NK-92 (cell line): Measurements from ENCODE around the gene FBXW10.
"Not testable (repeated sequence)": the region's sequence is repeated elsewhere in the genome, so short reads cannot be mapped to it uniquely, and the experiment has no call there.

ENCODE experiments used
- DNase-seq: peaks from one replicate; lab custom pipeline; 2025; ENCODE audit not compliant: unreplicated experiment; lab: John Stamatoyannopoulos, UW

Gene FBXW10

GRCh38 chr17:18753829-18754409 lies 10.1 kb downstream of the FBXW10 start:
- DNase-seq: not testable (repeated sequence)

- not testable (repeated sequence) for DNase-seq
These were observed 12.1 kb downstream of the FBXW10 start for GRCh38 chr17:18755969-18756368.

- DNase-seq: not testable (repeated sequence)
These were observed 13.7 kb downstream of the FBXW10 start for GRCh38 chr17:18757368-18758044.

- DNase-seq: not testable (repeated sequence)
These were observed 14.5 kb downstream of the FBXW10 start for GRCh38 chr17:18758344-18758743.

- not testable (repeated sequence) for DNase-seq
These were observed 16.4 kb downstream of the FBXW10 start for GRCh38 chr17:18760221-18760620.

GRCh38 chr17:18770572-18770971 lies 26.7 kb downstream of the FBXW10 start:
- DNase-seq: not testable (repeated sequence)

GRCh38 chr17:18771066-18771465 lies 27.2 kb downstream of the FBXW10 start:
- not testable (repeated sequence) for DNase-seq

GRCh38 chr17:18772471-18772870 lies 28.6 kb downstream of the FBXW10 start:
- DNase-seq: no peak

GRCh38 chr17:18780991-18781718 lies 37.3 kb downstream of the FBXW10 start, which contains the start of gene TVP23B:
TVP23B (plus strand) TSS chr17:18781183; CDS start chr17:18781294, 111 bp downstream.
- peak; percentile 59 for DNase-seq

GRCh38 chr17:18781805-18782204 lies 38.0 kb downstream of the FBXW10 start:
- not testable (repeated sequence) for DNase-seq

GRCh38 chr17:18785933-18786332 lies 42.1 kb downstream of the FBXW10 start:
- DNase-seq: not testable (repeated sequence)

- not testable (repeated sequence) for DNase-seq
These were observed 43.0 kb downstream of the FBXW10 start for GRCh38 chr17:18786890-18787289.

GRCh38 chr17:18791402-18791801 lies 47.5 kb downstream of the FBXW10 start:
- not testable (repeated sequence) for DNase-seq

- not testable (repeated sequence) for DNase-seq
These were observed 51.0 kb downstream of the FBXW10 start for GRCh38 chr17:18794841-18795240.

GRCh38 chr17:18796887-18797286 lies 53.0 kb downstream of the FBXW10 start:
- DNase-seq: not testable (repeated sequence)

- DNase-seq: not testable (repeated sequence)
These were observed 59.8 kb downstream of the FBXW10 start for GRCh38 chr17:18803458-18804245.

GRCh38 chr17:18815924-18816323 lies 72.1 kb downstream of the FBXW10 start:
- not testable (repeated sequence) for DNase-seq

GRCh38 chr17:18816489-18817371 lies 72.9 kb downstream of the FBXW10 start:
- not testable (repeated sequence) for DNase-seq

GRCh38 chr17:18821430-18821829 lies 77.6 kb downstream of the FBXW10 start:
- DNase-seq: not testable (repeated sequence)

- not testable (repeated sequence) for DNase-seq
These were observed 83.8 kb downstream of the FBXW10 start for GRCh38 chr17:18827613-18828012.
